ENCODE results near the gene LCE3D. TPM values are rescaled to one million over a fixed set of nuclear protein-coding genes. Genes with fewer than 3 reads are reported as not detected.

LCE3D gene
- total and polyA plus RNA-seq, 9 of the 15 experiments (the other 6 are each of a cell fraction or from before 2014, with no cell fraction given), result not detected

DNA sequence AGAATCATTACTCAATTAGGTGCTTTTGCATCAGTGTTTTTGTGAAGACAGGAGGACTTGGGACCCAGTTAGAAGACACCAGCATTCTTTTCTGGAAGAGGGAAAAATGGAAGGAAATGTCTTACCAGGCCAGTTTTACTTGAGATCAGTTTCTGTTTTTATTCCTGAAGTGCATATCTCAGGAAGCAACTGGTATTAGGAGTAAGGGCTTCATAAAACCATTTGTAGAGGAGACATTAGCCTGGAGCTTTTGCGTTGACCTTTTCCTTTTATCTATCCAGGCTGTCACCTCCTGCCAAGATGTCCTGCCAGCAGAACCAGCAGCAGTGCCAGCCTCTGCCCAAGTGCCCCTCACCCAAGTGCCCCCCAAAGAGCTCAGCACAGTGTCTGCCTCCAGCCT, 33.2 kb upstream of the LCE3D start, which contains the start of gene LCE3B:
LCE3B (plus strand) TSS at position 301 of the 400 bp plus-strand sequence; CDS start at position 301, 0 bp downstream.
- Histone ChIP-seq H3K27ac (ENCODE audit: extremely low read depth, low read depth, low read length) (no peak within 1 kb of the TSS), H3K9ac (ENCODE audit: insufficient read depth in 1 of 2, low read depth in 2 of 2, low read length in 2 of 2) (no peak within 1 kb of the TSS), H4K20me1 (replicated peaks; ENCODE audit: control insufficient read depth, insufficient read depth, low read length) (no peaks in the 10 kb centered on the region), H2AFZ (ENCODE audit: low read depth, low read length) (no peak within 1 kb of the TSS), H3K79me2 (ENCODE audit: control insufficient read depth, insufficient read depth, low read length) (no peaks in the 10 kb centered on the region), H3K9me3 (replicated peaks; ENCODE audit: control insufficient read depth, insufficient read depth, low read depth, low read length) (no peaks in the 10 kb centered on the region), H3K9me1 (ENCODE audit: control insufficient read depth, insufficient read depth, low read length) (no peaks in the 10 kb centered on the region), H3K4me1 (replicated peaks in 1 of 2; ENCODE audit: control insufficient read depth in 2 of 2, insufficient read depth in 2 of 2, low read length in 2 of 2) (no peaks in the 10 kb centered on the region), H3K4me3 (no peak within 1 kb of the TSS), H3K27me3 (ENCODE audit: control insufficient read depth in 2 of 2, insufficient read depth in 2 of 2, low read length in 2 of 2) (no peaks in the 10 kb centered on the region), H3K36me3 (ENCODE audit: control insufficient read depth, insufficient read depth, low read length) (no peaks in the 10 kb centered on the region), H3K4me2 (ENCODE audit: insufficient read depth, low read length) (no peak within 1 kb of the TSS)
- CTCF ChIA-PET (ENCODE audit: low intra/inter-chr PET ratio), result no interaction called here
- no TSS peak for BruUV-seq (replicated peaks)
- in situ Hi-C loops (cut with MboI) (no loop called here), intact Hi-C loops (cut with micrococcal nuclease) (no loop called here)
- WGBS (ENCODE audit: insufficient coverage, low coverage, missing lambda C conversion rate), result 0% methylated on average over 1 of the region's 1 CpG
- ATAC-seq (no peak), FAIRE-seq (no peak), DNase-seq (ENCODE audit: extremely low read depth in 1 of 4, low spot score in 3 of 4) (no peak)
- no peak for TF ChIP-seq PML (IDR thresholded peaks at IDR 0.05; ENCODE audit: low read length)
- TF ChIP-seq PURB (CRISPR knock-in tag; IDR thresholded peaks at IDR 0.05; ENCODE audit: low read depth), result no peak
- TF ChIP-seq, protein P1, sequence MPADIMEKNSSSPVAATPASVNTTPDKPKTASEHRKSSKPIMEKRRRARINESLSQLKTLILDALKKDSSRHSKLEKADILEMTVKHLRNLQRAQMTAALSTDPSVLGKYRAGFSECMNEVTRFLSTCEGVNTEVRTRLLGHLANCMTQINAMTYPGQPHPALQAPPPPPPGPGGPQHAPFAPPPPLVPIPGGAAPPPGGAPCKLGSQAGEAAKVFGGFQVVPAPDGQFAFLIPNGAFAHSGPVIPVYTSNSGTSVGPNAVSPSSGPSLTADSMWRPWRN (IDR thresholded peaks at IDR 0.05; ENCODE audit: low read depth), result no peak
- TF ChIP-seq ZSCAN29 (IDR thresholded peaks at IDR 0.05), result no peak
- TF ChIP-seq TEAD2 (tag; IDR thresholded peaks at IDR 0.05), result no peak
- no peak for TF ChIP-seq HDAC3 (IDR thresholded peaks at IDR 0.05; ENCODE audit: borderline replicate concordance, partially characterized antibody)
- no peak for TF ChIP-seq NUFIP1 (IDR thresholded peaks at IDR 0.05; ENCODE audit: partially characterized antibody)
- TF ChIP-seq SIX5 (IDR thresholded peaks at IDR 0.05; ENCODE audit: borderline replicate concordance in 1 of 2, insufficient read depth in 1 of 2, low read depth in 1 of 2, low read length in 2 of 2), result no peak
- TF ChIP-seq, protein P2, sequence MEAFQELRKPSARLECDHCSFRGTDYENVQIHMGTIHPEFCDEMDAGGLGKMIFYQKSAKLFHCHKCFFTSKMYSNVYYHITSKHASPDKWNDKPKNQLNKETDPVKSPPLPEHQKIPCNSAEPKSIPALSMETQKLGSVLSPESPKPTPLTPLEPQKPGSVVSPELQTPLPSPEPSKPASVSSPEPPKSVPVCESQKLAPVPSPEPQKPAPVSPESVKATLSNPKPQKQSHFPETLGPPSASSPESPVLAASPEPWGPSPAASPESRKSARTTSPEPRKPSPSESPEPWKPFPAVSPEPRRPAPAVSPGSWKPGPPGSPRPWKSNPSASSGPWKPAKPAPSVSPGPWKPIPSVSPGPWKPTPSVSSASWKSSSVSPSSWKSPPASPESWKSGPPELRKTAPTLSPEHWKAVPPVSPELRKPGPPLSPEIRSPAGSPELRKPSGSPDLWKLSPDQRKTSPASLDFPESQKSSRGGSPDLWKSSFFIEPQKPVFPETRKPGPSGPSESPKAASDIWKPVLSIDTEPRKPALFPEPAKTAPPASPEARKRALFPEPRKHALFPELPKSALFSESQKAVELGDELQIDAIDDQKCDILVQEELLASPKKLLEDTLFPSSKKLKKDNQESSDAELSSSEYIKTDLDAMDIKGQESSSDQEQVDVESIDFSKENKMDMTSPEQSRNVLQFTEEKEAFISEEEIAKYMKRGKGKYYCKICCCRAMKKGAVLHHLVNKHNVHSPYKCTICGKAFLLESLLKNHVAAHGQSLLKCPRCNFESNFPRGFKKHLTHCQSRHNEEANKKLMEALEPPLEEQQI (IDR thresholded peaks at IDR 0.05), result no peak
- POLR2A ChIA-PET, result no interaction called here
